GM18502 (cell line): ENCODE data around the gene CDY2B.
"Not testable (repeated sequence)": the region's sequence is repeated elsewhere in the genome, so short reads cannot be mapped to it uniquely, and the experiment has no call there.

Source experiments
- ATAC-seq: cut with Tn5 transposase; IDR thresholded peaks from one replicate; pipeline ENCODE4 v1.9.1; 2021; ENCODE audit warnings: mild to moderate bottlenecking; ENCODE audit not compliant: unreplicated experiment, poor library complexity

Gene CDY2B, protein sequence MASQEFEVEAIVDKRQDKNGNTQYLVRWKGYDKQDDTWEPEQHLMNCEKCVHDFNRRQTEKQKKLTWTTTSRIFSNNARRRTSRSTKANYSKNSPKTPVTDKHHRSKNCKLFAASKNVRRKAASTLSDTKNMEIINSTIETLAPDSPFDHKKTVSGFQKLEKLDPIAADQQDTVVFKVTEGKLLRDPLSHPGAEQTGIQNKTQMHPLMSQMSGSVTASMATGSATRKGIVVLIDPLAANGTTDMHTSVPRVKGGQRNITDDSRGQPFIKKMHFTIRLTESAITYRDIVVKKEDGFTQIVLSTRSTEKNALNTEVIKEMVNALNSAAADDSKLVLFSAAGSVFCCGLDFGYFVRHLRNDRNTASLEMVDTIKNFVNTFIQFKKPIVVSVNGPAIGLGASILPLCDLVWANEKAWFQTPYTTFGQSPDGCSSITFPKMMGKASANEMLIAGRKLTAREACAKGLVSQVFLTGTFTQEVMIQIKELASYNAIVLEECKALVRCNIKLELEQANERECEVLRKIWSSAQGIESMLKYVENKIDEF

DNA sequence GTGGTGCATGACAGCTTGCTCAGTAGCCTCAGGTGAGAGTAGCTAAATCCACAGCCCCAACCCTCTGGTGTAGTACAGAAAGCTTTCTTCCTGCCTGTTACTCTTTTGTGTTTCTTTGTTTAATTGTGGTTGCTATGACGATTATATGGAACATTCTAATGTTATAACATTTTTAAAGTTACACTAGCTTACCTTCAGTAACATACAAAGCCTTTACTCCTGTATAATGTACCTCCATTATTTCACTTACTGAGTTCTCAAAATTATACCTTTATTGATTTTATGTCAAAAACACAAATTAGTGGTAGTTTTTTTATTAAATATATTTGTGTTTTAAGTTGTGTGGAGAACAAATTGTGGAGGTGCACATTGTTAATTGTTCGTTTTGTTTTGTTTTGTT is at the start of gene CDY2B:
CDY2B (minus strand) TSS at position 101 of the 400 bp plus-strand sequence. CDS start 328 bp downstream, outside the sequence.
- not testable (repeated sequence) for ATAC-seq

DNA sequence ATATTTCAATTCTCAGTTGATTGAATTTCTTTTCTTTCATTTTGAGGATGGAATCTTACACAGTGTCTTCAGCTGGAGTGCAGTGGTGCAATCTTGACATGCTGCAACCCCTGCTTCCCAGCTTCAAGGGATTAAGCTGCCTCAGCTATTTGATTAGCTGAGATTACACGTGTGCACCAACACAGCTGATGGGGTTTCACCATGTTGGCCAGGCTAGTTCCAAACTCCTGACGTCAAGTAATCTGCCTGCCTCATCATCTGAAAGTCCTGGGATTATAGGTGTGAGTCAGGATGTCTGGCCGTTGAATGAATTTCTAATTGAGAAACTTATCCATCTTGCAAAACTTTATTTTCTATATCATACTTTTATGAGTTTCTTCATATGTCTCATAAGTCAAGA is 28.0 kb upstream of the CDY2B start:
- ATAC-seq = not testable (repeated sequence)

DNA sequence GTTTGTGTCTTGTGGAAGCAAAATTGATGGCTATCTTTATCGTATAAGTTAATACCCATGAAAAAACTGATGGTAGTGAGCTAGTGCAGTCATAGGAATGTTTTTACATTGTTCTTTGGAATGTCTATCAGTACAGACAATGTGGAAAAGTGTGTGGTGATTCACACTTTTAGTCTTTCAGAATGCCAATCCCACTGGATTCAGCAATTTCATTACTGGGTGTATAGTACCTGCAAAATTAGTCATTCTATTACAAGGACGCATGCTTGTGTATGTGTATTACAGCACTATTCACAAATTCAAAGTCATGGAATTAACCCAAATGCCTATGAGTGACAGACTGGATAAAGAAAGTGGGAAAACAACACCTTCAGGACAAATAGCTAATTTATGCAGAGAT is 27.3 kb upstream of the CDY2B start:
- not testable (repeated sequence) for ATAC-seq

DNA sequence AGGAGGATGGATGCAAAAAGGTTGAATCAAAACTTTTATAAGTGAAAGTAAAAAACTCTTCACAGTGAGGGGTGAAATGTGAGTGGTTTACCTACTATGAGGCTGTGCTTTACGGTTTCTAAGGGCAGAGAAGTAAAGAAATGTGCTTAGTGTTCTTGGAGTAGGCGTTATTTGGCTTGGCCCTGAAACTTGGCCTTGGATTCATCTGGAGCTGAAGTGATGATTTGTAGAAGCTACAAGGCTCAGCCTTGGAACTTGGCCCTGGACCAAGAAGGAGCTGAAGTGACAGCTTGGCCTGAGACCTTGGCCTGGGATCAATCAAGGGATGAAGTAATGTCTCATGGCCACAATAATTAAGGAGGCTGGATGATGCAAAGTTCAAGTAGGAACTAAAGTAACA is 1.7 kb upstream of the CDY2B start:
- not testable (repeated sequence) for ATAC-seq

DNA sequence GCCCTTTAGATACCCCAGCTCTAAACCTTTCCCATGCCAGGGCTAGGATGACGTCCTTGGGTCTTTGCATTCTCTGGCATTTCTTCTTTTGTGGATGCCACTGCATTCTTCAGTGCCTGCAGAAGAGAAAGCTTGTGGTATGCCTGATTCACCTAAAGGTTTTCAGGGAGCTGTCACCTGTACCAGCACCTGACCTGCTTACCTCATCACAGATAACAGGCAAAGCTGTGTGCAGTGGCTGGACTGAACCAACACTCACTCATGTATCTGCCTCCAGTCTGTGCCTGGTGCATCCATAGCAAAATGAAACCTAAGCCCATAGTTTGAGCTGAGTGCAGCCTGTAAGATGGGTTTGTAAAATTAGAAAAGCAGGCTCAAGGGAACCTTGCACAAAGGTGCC is 3.3 kb downstream of the CDY2B start:
- not testable (repeated sequence) for ATAC-seq

DNA sequence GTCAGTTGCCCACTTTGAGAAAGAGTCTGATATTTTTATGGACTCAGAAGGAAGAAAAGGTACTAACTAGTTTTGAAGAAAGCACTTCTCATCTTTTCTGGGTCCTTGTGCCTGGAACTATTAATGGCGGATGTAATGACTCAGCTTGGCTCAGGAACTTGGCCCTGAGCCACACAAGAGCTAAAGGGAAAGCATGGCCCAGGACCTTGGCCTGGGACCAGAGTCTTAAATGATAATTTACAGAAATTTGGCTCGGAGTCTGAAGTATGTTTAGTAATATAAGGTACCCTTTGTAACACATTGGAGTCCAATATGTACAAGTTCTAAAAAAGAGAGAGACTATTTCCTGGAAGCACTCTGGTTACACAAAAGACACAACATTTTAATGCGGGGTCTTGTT is 4.6 kb downstream of the CDY2B start:
- ATAC-seq = not testable (repeated sequence)

DNA sequence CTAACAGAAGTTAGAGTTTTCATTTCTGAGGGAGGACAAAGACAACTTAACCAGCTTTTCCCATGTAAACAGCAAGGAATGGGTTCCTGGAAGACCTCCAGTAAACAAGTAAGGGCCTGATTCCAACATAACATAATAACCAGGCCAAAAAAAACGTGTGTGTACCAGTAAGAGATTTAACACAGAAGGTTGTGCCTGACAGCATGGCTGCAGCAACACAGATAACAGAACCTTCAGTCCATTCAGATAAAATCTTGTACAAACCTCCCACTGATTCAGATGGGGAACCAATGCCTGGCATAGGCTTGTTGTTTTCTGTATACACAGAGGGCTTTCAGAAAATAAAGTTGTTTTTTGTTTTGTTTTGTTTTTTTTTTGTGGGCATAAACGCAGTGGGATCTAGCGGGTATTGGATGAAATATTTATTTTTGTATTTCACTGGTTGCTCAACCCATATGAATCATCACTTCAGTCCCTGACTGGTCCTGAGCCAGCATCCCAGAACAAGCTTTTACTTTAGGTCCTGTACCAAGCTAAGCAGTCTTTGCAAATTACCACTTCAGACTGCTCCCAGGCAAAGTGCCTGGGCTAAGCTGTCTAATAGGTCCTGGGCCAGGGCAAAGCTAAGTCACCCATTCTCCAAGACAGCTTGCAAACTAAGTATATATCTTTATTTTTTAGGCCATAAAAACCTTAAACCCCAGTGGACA is 8.7 kb downstream of the CDY2B start:
- not testable (repeated sequence) for ATAC-seq

DNA sequence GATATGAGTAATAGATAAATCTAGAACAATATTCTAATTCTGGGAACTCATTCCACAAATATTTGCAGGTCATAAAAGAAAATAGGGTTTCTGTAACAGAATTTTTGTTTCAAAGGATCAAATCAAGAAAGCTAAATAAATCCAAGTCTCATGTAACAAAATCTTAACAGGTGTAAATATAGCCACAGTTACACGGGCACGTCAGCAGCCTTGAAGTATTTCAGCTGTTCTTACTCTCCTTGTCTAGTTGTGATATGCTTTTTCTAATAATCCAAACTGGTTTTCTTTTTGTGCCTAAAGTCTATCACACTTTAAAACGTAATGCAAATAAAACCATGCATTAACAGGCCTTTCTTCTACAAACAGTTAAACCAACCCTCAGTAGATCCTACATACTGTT is 9.3 kb downstream of the CDY2B start:
- not testable (repeated sequence) for ATAC-seq

DNA sequence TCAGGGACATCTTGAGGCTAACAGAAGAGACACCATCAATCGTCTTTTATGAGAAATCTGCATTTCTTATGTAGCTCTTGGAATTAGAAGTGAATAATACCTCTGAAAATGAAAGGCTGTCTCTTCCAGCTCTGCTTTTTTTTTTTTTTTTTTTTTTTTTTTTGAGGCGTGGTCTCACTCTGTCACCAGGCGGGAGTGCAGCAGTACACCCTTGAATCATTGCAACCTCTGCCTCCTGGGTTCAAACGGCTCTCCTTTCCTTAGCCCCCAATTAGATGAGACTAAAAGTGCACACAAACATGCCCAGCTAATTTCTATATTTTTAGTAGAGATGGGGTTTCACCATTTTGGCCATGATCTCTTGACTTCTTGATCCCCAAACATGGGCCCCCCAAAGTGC is 12.2 kb downstream of the CDY2B start:
- not testable (repeated sequence) for ATAC-seq

DNA sequence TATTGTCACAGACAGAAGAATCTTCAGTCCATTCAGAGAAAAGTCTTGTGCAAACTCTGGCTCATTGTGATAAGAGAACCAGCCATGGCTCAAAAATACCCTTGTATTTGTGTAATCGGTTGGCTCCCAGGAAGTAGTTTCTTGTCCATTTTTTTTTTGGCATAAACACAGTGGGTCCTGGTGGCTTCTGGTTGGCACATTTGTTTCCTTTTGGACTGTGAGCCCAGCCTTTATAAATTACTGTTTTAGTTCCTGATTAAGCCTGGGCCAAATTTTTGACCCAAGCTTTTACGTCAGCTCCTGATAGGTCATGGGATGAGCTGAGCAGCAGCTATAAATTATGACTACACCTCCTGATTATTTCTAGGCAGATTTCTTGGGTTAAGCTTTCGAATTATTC is 19.4 kb downstream of the CDY2B start:
- ATAC-seq = not testable (repeated sequence)

DNA sequence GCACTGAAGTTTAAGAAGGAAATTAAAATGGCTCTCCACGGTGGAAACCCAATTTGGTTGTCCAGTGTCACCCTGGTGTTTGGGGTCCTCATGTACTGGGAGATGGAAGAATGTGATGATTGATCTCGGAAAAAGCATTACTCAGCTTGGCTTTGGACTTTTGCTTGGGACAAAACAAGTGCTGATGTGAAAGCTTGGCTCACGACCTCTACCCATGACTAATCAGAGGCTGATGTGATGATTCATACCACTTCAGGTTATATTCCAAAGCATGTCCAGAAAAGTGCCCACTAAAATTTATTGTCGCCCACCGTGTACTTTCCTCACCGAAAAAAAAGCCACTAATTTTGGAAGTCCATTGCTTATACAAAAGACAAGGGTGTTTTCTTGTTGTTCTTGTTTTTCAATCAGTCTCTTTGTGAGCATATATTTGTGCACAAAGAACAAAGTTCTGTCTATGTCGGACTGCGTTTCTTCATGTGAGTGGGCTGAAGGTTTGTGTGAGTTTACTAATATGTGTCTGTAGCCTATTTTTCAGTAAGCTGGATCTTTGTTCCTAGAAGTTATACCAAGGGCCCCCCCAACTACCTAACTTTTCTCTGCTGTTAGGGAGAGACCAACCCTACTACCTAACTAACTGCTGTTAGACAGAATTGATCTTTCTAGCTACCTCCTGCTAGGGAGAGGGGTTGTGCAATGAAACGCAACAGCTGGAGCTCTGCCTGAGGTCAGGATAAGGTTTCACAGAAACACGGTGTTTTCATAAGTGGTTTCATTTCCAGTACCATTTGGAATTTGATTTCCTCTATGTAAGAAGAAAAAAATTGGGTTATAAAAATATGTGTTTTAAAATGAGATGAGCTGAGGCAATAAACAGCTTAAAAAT is 22.8 kb downstream of the CDY2B start:
- ATAC-seq = not testable (repeated sequence)

DNA sequence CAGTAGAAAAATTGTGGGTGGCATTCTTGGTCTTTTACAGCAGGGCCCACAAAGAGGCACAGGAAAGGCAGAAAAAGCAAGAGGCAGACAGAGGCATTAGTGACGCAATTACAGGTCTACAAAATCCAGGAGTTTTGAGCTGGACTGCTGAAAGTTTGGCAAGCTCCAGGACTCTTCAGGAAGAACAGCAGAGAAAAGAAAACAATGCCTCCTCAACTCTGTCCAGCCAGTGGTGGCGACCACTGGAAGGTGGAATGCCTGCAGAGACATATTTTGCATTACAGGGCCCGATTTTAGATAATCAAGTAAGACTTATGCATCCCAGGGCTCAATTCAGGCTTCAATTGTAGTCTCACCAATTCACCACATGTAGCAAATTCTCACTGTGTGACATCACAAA is 23.5 kb downstream of the CDY2B start:
- not testable (repeated sequence) for ATAC-seq

DNA sequence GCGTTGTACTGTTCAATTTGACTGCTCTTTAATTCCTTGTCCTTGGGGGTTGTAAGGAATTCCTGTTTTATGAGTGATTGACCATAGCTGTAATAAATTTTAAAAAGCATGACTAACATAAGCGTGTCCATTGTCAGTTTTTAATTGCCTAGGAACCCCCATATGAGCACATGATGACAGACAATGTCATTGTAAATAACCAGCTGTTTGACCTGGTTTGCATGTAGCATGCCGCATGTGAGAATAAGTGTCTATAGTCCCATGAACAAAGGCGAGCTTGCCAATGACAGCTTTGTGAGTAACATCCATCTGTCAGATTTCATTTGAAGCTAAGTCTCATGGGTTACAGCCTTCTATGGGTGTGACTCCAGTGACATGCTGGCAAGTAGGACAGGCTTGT is 30.9 kb downstream of the CDY2B start:
- not testable (repeated sequence) for ATAC-seq

DNA sequence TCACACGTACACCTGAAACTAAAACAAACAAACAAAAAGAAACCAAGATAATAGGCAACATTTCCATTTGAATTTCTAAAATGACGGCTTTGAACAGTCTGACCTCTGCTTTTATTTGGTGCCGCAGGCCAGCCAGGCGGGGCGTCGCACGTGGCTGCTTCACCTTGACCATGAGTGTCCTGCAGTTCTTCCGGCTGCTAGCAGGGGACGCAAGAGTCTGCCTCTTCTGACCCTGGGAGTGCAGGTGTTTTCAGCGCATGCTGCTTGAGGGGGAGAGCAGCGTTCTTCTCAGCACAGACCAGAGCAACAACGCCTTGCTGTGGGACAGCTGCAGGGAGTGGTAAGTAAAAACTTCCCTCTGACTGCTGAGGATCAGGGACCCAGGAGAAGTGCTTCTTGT is 47.9 kb downstream of the CDY2B start:
- not testable (repeated sequence) for ATAC-seq
